Heart left ventricle (tissue), 16 donors: Measurements from ENCODE around the gene CDK5RAP2. TPM values are rescaled to one million over a fixed set of nuclear protein-coding genes. Genes with fewer than 3 reads are reported as not detected.

Experiments used
- ATAC-seq, 4 donors: fragments of 200-7000 bp; cut with Tn5 transposase; one replicate each; pipeline ENCODE4 v1.9.1; 2020 to 2022; ENCODE audit warnings: moderate library complexity in 4 of 4, mild to moderate bottlenecking in 3 of 4, moderate number of reproducible peaks in 1 of 4
- DNase-seq, 5 donors: peaks; one replicate each; pipeline ENCODE4 v3.0.0-alpha.2; 2020
- H3K27ac ChIP-seq, 12 donors: fragments of 200-600 bp; sonication (generic) in 4 of 12; one replicate each; pipeline versions ENCODE4 v1.5.0 to v1.8.0; 2016 to 2022; ENCODE audit warnings: mild to moderate bottlenecking in 2 of 12
- H3K27me3 ChIP-seq, 9 donors: fragments of 200-600 bp; sonication (generic) in 2 of 9; one replicate each; pipeline versions ENCODE4 v1.5.1 to v1.8.0; 2016 to 2022; ENCODE audit warnings: mild to moderate bottlenecking in 3 of 9
- H3K36me3 ChIP-seq, 9 donors: fragments of 200-600 bp; sonication (generic) in 2 of 9; one replicate each; pipeline versions ENCODE4 v1.5.0 to v1.8.0; 2018 to 2022; ENCODE audit warnings: mild to moderate bottlenecking in 2 of 9
- H3K4me1 ChIP-seq, 12 donors: fragments of 200-600 bp; sonication (generic) in 4 of 12; one replicate each; pipeline versions ENCODE4 v1.5.0 to v1.8.0; 2016 to 2022; ENCODE audit warnings: mild to moderate bottlenecking in 3 of 12
- H3K4me3 ChIP-seq, 12 donors: fragments of 200-600 bp; sonication (generic) in 4 of 12; one replicate each; pipeline versions ENCODE4 v1.5.0 to v1.8.0; 2017 to 2022; ENCODE audit warnings: mild to moderate bottlenecking in 9 of 12, moderate library complexity in 4 of 12
- H3K9me3 ChIP-seq, 12 donors: fragments of 200-600 bp; sonication (generic) in 4 of 12; one replicate each; pipeline versions ENCODE4 v1.5.0 to v1.8.0; 2016 to 2022; ENCODE audit warnings: mild to moderate bottlenecking in 1 of 12
- POLR2A ChIP-seq, 2 donors: fragments of 450-650 bp; IDR thresholded peaks; one replicate each; pipeline ENCODE4 v1.6.1; 2017; ENCODE audit warnings: antibody characterized with exemption in 2 of 2, mild to moderate bottlenecking in 2 of 2, moderate library complexity in 2 of 2
- WGBS, 4 donors: extraction: QIAGEN DNeasy Blood & Tissue Kit in 2 of 4; methylation state at CpG; one replicate each; pipeline versions ENCODE4 v1.1.5 to v1.1.7; 2013 to 2018; 5-methylcytosine and 5-hydroxymethylcytosine counted together
- intact Hi-C, 10 donors: fragments of 100-400 bp; cut with DNase I; formaldehyde crosslinking; loops; one replicate each; pipeline versions ENCODE4 v1.11.1 to v1.14.2; 2022
- polyA plus RNA-seq, 2 donors: library from polyadenylated mRNA; stranded (reverse); fragments of 200-250 nt; gene quantifications; one replicate each; pipeline ENCODE4 v1.2.3, GENCODE V29; 2013
- total RNA-seq, 9 donors: library from RNA; depleted of rRNA in 2 of 9; stranded (reverse); fragments of >200 nt in 2 of 9; fragmentation: NEBNext Ultra II Directional in 3 of 9; extraction: Animal tissue kit (Norgen Biotek cat#: 25700) in 3 of 9; gene quantifications; one replicate each; pipeline versions ENCODE4 v1.1.0 to v1.2.4, GENCODE V29; 2016 to 2023
- TF ChIP-seq, protein P1 (sequence below), 12 donors: fragments of 200-600 bp; sonication (generic) in 4 of 12; IDR thresholded peaks; one replicate each; pipeline versions ENCODE4 v1.5.0 to v1.8.0; 2018 to 2022; ENCODE audit warnings: antibody characterized with exemption in 12 of 12, mild to moderate bottlenecking in 5 of 12
- donor health status: ischemic (EF 13 %, LVEDD 7.1; RV severe dilation, severe dysfunction).
- donor health status: healthy with polysubstance abuse.
- donor health status: DM: no; HTN: yes; CAD: no.
- donor health status: DM: no; HTN: no; CAD: no.
- donor health status: ischemic (EF 25% LVEDD 6.9; RV normal size, moderate dysfunction).
- donor health status: ischemic (EF 25% LVEDD 5.7; RV mildly dilated, moderate dysfunction).
- donor health status: healthy.
- donor health status: DM: yes; HTN: yes; CAD: no.
- donor health status: ischemic (EF 35%, LVEDD 5.7; RV mildly dilated, moderate dysfunction).
- donor health status: nonischemic (EF 11% LVEDD 7.7; RV severe dilation, severe dysfunction).
- donor health status: DM: yes; HTN: yes; CAD: no.
- donor health status: PGD.
- donor health status: ischemic (EF 29% LVEDD 5.4; RV normal size, mild dysfunction).
- donor health status: nonischemic (EF 23%, LVEDD 6.1; RV moderate dilation, normal function).

Gene CDK5RAP2
- total and polyA plus RNA-seq, 11 donors: 26.1 to 114 (median 53.1) TPM

DNA sequence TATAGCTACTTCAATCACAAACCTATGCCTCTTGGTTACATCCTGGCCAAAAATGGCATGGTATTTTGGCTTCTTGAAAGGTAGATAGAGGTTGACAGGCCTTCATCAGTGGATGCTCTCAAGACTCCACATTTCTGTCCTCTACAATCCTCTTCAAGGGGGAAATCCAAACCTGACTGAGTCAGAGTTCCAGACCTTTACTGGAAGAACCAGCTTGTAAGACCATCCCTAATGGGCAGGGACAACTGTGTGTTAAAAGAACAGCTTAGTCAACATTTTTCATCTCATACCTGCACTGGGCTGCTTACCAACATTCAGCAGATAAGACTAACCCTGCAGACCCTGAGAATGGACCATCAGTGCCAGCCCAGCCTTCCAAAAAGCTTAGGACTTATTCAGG lies 155.7 kb downstream of the CDK5RAP2 start:
- Histone ChIP-seq H3K9me3 (no peaks in the 10 kb centered on the region), H3K27me3 (no peaks in the 10 kb centered on the region), H3K36me3 (peaks cover 0 to 55% (median 38%) of the 10 kb centered on the region in 9 donors), H3K27ac (no peak overlapping the region), H3K4me3 (no peak overlapping the region), H3K4me1 (no peaks in the 10 kb centered on the region)
- TF ChIP-seq POLR2A (IDR thresholded peaks at IDR 0.05): no peak
- TF ChIP-seq, protein P1, sequence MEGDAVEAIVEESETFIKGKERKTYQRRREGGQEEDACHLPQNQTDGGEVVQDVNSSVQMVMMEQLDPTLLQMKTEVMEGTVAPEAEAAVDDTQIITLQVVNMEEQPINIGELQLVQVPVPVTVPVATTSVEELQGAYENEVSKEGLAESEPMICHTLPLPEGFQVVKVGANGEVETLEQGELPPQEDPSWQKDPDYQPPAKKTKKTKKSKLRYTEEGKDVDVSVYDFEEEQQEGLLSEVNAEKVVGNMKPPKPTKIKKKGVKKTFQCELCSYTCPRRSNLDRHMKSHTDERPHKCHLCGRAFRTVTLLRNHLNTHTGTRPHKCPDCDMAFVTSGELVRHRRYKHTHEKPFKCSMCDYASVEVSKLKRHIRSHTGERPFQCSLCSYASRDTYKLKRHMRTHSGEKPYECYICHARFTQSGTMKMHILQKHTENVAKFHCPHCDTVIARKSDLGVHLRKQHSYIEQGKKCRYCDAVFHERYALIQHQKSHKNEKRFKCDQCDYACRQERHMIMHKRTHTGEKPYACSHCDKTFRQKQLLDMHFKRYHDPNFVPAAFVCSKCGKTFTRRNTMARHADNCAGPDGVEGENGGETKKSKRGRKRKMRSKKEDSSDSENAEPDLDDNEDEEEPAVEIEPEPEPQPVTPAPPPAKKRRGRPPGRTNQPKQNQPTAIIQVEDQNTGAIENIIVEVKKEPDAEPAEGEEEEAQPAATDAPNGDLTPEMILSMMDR (IDR thresholded peaks at IDR 0.05): no peak
- DNase-seq (no peak), ATAC-seq (no peak)
- intact Hi-C loops: no loop called here

DNA sequence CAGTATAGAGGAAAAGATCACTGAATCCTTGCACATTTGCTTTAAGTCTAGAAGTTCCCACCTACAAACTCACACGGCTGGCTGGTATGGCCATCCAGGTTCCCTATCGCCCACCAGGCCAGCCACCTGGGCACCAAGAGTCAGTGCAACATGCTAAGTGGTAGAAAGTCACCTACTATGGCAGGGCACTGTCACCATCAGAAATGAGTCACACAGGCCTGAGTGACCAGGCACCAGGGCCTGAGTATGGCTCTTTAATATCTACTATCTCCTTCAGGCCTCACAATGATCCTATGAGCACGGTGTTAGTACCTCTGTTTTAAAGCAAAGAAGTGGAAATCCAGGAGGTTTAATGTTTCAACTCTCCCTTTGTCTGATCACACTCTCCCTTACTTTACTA lies 156.2 kb downstream of the CDK5RAP2 start:
- no peaks in the 10 kb centered on the region for H3K27me3 ChIP-seq
- 94 to 98% (median 97%) methylated on average over 3 of the region's 3 CpGs for WGBS, 4 donors
- no peaks in the 10 kb centered on the region for H3K4me1 ChIP-seq
- peaks cover 0 to 59% (median 43%) of the 10 kb centered on the region in 9 donors for H3K36me3 ChIP-seq
- no peaks in the 10 kb centered on the region for H3K9me3 ChIP-seq
- DNase-seq: no peak
- no peak overlapping the region for H3K4me3 ChIP-seq
- no peak for TF ChIP-seq POLR2A (IDR thresholded peaks at IDR 0.05)
- TF ChIP-seq, protein P1 (IDR thresholded peaks at IDR 0.05): no peak
- no peak for ATAC-seq
- no peak overlapping the region for H3K27ac ChIP-seq
- intact Hi-C loops: no loop called here

DNA sequence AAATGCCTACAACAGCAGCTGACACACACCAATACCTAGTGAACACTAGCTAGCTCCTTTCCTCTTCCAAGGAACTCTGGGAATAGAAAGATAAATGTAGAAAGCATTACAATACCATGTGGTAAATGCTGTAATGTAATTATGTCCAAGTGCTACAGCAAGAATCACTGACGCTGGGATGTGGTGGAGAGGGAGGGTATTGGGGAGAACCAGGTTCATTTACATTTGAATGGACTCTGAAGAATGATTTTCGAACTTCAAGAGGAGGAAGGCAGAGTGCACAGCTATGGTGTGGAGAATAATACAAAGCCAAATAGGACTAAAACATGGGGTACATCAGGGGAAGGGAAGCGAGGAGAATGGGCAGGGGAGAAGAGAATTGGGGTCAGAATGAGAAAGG lies 158.0 kb downstream of the CDK5RAP2 start:
- intact Hi-C loops: no loop called here
- no peaks in the 10 kb centered on the region for H3K27me3 ChIP-seq
- no peaks in the 10 kb centered on the region for H3K9me3 ChIP-seq
- TF ChIP-seq, protein P1 (IDR thresholded peaks at IDR 0.05): no peak
- TF ChIP-seq POLR2A (IDR thresholded peaks at IDR 0.05): no peak
- no peak overlapping the region for H3K4me3 ChIP-seq
- ATAC-seq (no peak), DNase-seq (no peak)
- no peak overlapping the region for H3K27ac ChIP-seq
- no peaks in the 10 kb centered on the region for H3K4me1 ChIP-seq
- H3K36me3 ChIP-seq: peaks cover 0 to 67% (median 39%) of the 10 kb centered on the region in 9 donors
- 88 to 95% (median 92%) methylated on average over 3 of the region's 3 CpGs for WGBS, 4 donors

DNA sequence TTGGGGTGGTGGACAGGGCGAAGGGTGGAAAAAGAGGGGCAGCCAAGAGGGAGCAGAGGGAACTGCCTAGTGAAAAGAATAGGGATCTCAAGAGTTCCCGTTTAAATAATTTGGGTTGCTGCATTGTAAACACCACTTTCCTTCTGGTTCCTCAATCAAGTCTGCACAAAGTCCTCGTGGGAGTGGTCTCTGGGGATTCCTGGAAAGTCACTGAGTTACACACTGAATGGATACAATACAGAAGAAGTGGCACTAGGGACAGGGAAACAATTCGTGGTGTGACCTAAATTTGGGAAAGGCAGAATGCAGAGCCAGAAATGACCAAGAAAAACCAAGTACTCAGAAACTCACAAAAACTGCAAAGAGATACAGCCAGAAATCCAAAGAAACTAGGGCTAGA lies 161.7 kb downstream of the CDK5RAP2 start:
- TF ChIP-seq, protein P1 (IDR thresholded peaks at IDR 0.05): no peak
- no peak for TF ChIP-seq POLR2A (IDR thresholded peaks at IDR 0.05)
- no peak overlapping the region for H3K27ac ChIP-seq
- ATAC-seq: no peak
- no peak for DNase-seq
- WGBS, 4 donors: 58 to 74% (median 62%) methylated on average over 4 of the region's 4 CpGs
- H3K27me3 ChIP-seq: no peaks in the 10 kb centered on the region
- H3K9me3 ChIP-seq: no peaks in the 10 kb centered on the region
- intact Hi-C loops: no loop called here
- no peak overlapping the region for H3K4me3 ChIP-seq
- no peaks in the 10 kb centered on the region for H3K4me1 ChIP-seq
- peaks cover 0 to 71% (median 42%) of the 10 kb centered on the region in 9 donors for H3K36me3 ChIP-seq
